KMS-11 (cell line): ENCODE data around the gene DPY19L3.

Experiments
- H2AFZ ChIP-seq: fragments of 200-600 bp; sonication (generic); 2 replicates; pipeline ENCODE4 v1.6.1; 2016; ENCODE audit warnings: antibody characterized with exemption, mixed run types, low read depth
- H3K27ac ChIP-seq: fragments of 200-600 bp; sonication (generic); 2 replicates; pipeline ENCODE4 v1.6.1; 2016; ENCODE audit warnings: mild to moderate bottlenecking, mixed run types
- H3K27me3 ChIP-seq: fragments of 200-600 bp; sonication (generic); 2 replicates; pipeline ENCODE4 v1.6.1; 2017; ENCODE audit warnings: mild to moderate bottlenecking, low read depth, mixed run types, moderate library complexity; ENCODE audit not compliant: insufficient read depth
- H3K36me3 ChIP-seq: fragments of 200-600 bp; sonication (generic); 2 replicates; pipeline ENCODE4 v1.6.1; 2017; ENCODE audit warnings: mild to moderate bottlenecking, mixed run types; ENCODE audit not compliant: insufficient read depth
- H3K4me1 ChIP-seq: fragments of 200-600 bp; sonication (generic); 2 replicates; pipeline ENCODE4 v1.6.1; 2016; ENCODE audit warnings: mild to moderate bottlenecking, low read depth, mixed run types; ENCODE audit not compliant: poor library complexity, severe bottlenecking
- H3K4me2 ChIP-seq: fragments of 200-600 bp; sonication (generic); 2 replicates; pipeline ENCODE4 v1.7.0; 2016; ENCODE audit warnings: mild to moderate bottlenecking, mixed run types
- H3K4me3 ChIP-seq: fragments of 200-600 bp; sonication (generic); IDR thresholded peaks from 2 replicates; pipeline ENCODE4 v1.6.1; 2017; ENCODE audit warnings: low read depth, low read length, mixed read lengths; ENCODE audit not compliant: insufficient read depth
- H3K79me2 ChIP-seq: fragments of 200-600 bp; sonication (generic); 2 replicates; pipeline ENCODE4 v1.6.1; 2016; ENCODE audit warnings: low read depth, mixed run types; ENCODE audit not compliant: insufficient read depth
- H3K9ac ChIP-seq: fragments of 200-600 bp; sonication (generic); 2 replicates; pipeline ENCODE4 v1.6.1; 2016; ENCODE audit warnings: mild to moderate bottlenecking, mixed run types
- H4K20me1 ChIP-seq: fragments of 200-600 bp; sonication (generic); 2 replicates; pipeline ENCODE4 v1.6.1; 2016; ENCODE audit warnings: mild to moderate bottlenecking, mixed run types; ENCODE audit not compliant: insufficient read depth
- TF ChIP-seq, protein P1 (sequence below): fragments of 200-600 bp; sonication (generic); conservative IDR thresholded peaks from 2 replicates; pipeline ENCODE4 v1.6.1; 2017; ENCODE audit warnings: low read depth, mild to moderate bottlenecking, antibody characterized with exemption, low read length, moderate library complexity, mixed read lengths

Gene DPY19L3

DNA sequence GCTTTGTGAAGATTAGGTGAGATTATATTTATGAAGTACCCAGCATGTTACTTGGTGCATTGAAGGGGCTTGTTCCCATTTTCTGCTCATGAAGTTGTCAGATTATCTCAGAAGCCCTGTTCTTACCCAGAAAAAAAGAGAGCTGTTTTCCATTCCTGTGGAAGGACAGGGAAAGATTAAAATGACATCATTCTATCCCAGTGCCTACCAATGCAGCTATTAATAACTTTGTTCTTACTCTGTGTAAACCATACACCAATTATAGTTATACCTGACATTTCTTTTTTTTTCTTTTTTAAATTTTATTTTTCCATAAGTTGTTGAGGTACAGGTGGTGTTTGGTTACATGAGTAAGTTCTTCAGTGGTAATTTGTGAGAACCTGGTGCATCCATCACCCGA is 41.5 kb upstream of the DPY19L3 start:
- Histone ChIP-seq H3K4me1 (no peaks in the 10 kb centered on the region), H3K27me3 (no peaks in the 10 kb centered on the region), H3K79me2 (peaks cover 16% of the 10 kb centered on the region; the same call in 1 of the 2 replicates), H3K4me2 (no peak overlapping the region), H3K9ac (no peak overlapping the region), H3K27ac (no peak overlapping the region), H3K36me3 (peaks cover 4% of the 10 kb centered on the region; the same call in 1 of the 2 replicates), H3K4me3 (no peak overlapping the region), H2AFZ (no peak overlapping the region), H4K20me1 (no peaks in the 10 kb centered on the region)
- TF ChIP-seq, protein P1, sequence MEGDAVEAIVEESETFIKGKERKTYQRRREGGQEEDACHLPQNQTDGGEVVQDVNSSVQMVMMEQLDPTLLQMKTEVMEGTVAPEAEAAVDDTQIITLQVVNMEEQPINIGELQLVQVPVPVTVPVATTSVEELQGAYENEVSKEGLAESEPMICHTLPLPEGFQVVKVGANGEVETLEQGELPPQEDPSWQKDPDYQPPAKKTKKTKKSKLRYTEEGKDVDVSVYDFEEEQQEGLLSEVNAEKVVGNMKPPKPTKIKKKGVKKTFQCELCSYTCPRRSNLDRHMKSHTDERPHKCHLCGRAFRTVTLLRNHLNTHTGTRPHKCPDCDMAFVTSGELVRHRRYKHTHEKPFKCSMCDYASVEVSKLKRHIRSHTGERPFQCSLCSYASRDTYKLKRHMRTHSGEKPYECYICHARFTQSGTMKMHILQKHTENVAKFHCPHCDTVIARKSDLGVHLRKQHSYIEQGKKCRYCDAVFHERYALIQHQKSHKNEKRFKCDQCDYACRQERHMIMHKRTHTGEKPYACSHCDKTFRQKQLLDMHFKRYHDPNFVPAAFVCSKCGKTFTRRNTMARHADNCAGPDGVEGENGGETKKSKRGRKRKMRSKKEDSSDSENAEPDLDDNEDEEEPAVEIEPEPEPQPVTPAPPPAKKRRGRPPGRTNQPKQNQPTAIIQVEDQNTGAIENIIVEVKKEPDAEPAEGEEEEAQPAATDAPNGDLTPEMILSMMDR: no peak

DNA sequence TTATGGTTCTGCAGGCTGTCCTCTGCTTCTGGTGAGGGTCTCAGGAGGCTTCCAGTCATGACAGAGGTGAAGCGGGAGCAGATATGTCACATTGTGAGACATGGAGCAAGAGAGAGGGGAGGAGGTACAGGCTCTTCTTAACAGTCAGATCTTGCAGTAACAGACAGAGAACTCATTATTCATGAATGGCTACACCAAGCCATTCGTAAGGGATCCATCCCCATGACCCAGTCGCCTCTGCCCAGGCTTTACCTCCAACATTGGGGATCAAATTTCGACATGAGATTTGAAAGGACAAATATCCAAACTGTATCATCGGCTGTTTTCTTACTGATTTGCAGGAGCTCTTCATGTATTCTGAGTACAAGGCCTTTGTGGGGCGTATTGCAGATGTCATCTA is 38.5 kb upstream of the DPY19L3 start:
- Histone ChIP-seq H2AFZ (no peak overlapping the region), H4K20me1 (no peaks in the 10 kb centered on the region), H3K4me2 (no peak overlapping the region), H3K9ac (no peak overlapping the region), H3K27ac (no peak overlapping the region), H3K79me2 (peaks cover 16% of the 10 kb centered on the region; the same call in 1 of the 2 replicates), H3K4me3 (no peak overlapping the region), H3K36me3 (no peaks in the 10 kb centered on the region; the same call in 1 of the 2 replicates), H3K4me1 (no peaks in the 10 kb centered on the region), H3K27me3 (no peaks in the 10 kb centered on the region)
- TF ChIP-seq, protein P1: no peak

DNA sequence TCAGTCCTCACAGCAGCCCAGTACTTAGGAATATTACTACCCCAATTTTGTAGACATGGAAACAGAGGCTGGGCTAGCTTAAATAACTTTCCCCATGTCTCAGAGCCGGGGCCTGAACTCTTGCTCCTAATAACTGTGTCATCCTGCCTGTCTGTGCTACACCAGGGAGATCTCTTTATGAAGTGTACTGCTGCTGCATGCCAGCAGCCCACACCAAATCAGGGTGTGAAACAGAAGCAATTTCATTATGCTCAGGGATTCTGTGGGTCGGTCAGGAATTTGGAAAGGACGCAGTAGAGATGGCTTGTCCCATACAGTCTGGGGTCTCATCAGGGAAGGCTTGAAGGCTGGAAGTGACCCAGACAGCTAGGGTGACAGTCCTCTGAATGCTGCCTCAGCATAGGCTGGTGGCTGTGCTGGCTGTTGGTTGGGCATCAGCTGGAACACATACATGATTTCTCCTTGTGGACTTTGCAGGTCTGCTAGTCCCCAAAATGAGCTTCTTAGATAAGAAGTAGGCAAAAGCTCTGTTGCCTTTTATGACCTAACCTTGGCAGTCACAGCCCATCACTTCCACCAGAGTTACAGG is 37.5 kb upstream of the DPY19L3 start:
- Histone ChIP-seq H3K27ac (no peak overlapping the region), H3K4me1 (no peaks in the 10 kb centered on the region), H3K27me3 (no peaks in the 10 kb centered on the region), H2AFZ (no peak overlapping the region), H3K4me3 (no peak overlapping the region), H4K20me1 (no peaks in the 10 kb centered on the region), H3K79me2 (peaks cover 15% of the 10 kb centered on the region; the same call in 1 of the 2 replicates), H3K4me2 (no peak overlapping the region), H3K9ac (no peak overlapping the region), H3K36me3 (no peaks in the 10 kb centered on the region; the same call in 1 of the 2 replicates)
- TF ChIP-seq, protein P1: no peak

DNA sequence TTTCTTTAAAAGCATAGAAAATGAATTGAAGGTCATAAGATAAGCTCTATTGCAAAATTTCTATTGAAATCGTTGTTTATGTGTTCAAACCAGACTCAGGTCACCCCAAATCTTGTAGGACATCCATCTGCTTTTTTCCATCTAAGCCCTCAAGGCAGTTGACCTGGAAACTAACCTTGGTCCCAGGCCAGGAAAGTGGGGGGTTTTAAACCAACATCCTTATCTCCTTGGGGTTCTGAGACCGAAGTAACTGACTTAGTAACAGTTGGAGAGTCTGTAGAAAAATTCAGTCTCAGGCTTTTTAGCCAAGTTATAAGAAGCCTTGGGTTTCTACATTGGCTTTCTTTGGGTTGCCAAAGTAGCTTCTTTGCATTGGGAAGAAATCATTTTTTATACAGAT is 36.8 kb upstream of the DPY19L3 start:
- Histone ChIP-seq H3K36me3 (no peaks in the 10 kb centered on the region; the same call in 1 of the 2 replicates), H2AFZ (no peak overlapping the region), H3K27me3 (no peaks in the 10 kb centered on the region), H3K4me1 (no peaks in the 10 kb centered on the region), H3K4me3 (no peak overlapping the region), H3K27ac (no peak overlapping the region), H3K79me2 (peaks cover 13% of the 10 kb centered on the region; the same call in 1 of the 2 replicates), H4K20me1 (no peaks in the 10 kb centered on the region), H3K9ac (no peak overlapping the region), H3K4me2 (no peak overlapping the region)
- TF ChIP-seq, protein P1: no peak
